GM18498 (cell line): ENCODE results near the gene RRAS.

Source experiments
- ATAC-seq: cut with Tn5 transposase; IDR thresholded peaks from one replicate; pipeline ENCODE4 v1.9.1; 2021; ENCODE audit warnings: mild to moderate bottlenecking, moderate library complexity; ENCODE audit not compliant: unreplicated experiment

The RRAS gene

GRCh38 chr19:49640113-49640898, at the start of gene RRAS:
Gene RRAS, minus strand, starts transcription at chr19:49640143. Its CDS starts 45 bp downstream, at chr19:49640098.
- peak; percentile 60 for ATAC-seq

DNA sequence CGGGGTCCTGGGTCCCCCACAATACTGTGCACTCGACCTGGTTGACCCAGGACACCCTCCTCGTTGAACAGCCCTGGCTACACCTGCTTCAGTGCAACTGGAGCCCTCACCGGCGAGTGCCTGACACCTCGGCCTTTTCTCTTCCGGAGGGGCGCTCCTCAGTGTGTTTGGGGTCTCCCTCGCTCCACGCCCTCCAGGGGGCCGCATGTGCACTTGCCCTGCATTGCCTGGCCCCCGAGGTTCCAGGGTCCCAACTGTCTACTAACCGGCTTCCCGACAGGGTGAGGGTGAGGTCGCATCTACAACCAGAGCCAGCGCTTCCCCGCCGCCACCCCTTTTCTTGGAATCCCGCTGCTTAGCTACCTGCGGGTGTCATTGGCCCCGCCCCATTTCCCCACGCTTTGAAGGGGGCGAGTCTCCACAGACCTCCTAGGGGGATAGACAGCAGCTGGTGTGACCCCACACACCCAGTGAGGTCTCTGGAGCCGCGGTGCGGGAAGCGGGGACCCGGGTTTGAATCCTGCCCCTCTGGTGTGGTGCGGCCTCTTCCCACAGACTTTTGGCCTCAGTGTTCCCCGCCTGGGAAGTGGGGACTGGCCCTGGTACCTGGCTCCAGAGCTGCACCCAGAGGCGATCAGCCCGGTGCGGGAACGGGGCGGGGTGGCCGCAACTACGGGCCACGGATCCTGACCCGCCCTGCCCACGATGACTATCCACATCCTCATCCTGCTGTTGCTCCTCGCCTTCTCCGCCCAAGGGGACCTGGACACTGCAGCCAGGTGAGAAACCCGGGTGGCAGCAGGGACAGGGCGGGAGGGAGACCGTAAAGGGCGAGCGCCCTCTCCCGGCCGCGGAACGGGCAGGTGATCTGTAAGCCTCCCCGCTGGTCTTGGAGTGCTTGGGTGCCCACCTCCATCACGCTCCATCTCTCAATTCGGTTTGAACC, 49.5 kb upstream of the RRAS start, which contains the start of gene ADM5:
Gene ADM5, plus strand, starts transcription at position 462 of the 946 bp plus-strand sequence. Its CDS starts 244 bp downstream, at position 706.
- ATAC-seq, result no peak

GRCh38 chr19:49688531-49689132, 48.7 kb upstream of the RRAS start:
- ATAC-seq, result no peak

GRCh38 chr19:49687566-49688316, 47.8 kb upstream of the RRAS start:
- no peak for ATAC-seq

GRCh38 chr19:49687150-49687549, 47.2 kb upstream of the RRAS start:
- ATAC-seq, result no peak

GRCh38 chr19:49686503-49687088, 46.7 kb upstream of the RRAS start:
- ATAC-seq, result no peak

DNA sequence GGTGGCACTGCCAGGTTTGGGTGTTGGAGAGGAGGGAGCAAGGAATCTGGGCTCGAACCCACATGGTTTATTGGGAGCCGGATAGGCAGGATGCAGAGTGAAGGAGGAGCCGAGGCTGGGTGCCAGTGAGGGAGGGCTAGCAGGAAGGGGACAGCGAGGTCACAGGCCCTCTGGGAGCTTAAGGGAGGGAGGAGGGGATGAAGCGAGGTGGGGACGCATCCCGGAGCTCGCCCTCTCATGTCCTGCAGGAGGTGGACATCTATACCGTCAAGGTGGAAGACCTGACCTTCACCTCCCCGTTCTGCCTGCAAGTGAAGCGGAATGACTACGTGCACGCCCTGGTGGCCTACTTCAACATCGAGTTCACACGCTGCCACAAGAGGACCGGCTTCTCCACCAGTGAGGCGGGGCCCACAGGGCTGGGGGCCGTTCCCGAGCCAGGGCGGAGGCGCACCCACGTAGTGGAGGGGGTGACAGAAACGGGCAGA, 45.9 kb upstream of the RRAS start:
- ATAC-seq, result no peak

DNA sequence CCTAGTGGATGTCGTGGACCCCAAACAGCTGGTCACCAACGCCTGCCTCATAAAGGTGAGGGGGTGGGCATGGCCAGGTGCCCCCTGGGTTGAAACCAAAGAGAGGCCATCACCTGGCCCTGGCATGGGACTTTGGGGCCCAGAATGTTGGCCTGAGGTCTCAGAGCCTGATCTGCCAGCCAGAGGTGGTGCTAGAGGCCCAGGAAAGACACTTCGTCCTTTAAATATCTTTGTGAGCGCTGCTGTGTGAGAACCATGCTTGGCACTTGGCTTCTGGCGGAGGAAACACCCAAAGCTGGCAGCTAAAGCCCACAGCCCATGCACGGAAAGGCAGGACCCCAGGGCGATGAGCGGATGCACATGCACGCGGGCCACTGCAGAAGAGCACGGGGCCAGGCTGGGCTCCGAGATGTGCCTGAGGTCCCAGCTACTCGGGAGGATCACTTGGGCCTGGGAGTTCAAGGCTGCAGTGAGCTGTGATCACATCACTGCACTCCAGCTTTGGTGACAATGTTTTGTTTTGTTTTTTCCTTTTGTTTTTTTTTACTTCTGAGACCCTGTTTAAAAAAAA, 45.1 kb upstream of the RRAS start:
- ATAC-seq, result no peak

DNA sequence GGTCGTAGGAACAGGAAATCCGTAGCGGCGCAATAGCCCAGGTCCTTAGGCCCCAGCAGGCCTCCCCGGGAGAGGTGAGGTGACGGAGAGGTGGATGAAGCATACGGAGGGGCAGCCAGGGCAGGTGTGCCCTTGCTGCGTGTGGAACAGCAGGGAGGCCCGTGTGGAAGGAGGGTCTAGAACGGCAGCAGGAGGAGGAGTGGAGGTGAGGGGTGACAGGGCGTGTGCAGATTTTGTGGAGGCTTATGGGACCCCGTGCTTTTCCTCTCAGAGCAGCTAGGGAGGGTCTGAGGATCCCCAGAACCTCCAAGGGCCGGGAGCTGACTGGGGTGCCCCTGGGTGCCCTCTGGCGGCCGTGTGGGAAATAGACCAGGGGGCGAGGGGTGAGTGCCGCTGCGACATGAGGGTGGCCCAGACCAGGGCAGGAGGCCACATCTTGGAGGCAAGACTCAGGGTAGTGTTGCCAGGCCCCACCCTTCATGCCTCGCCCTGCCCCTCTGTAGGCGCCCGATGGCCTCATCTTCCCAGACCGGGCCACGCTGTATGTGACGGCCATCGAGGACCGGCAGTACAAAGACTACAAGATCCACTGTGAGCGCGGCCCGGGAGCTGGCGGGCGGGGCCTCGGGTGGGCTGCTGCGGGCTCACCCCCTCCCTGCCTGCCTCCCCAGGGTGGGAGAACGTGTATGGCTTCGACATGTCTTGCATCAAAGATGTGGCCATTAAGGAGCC, 44.5 kb upstream of the RRAS start:
- ATAC-seq, result no peak

DNA sequence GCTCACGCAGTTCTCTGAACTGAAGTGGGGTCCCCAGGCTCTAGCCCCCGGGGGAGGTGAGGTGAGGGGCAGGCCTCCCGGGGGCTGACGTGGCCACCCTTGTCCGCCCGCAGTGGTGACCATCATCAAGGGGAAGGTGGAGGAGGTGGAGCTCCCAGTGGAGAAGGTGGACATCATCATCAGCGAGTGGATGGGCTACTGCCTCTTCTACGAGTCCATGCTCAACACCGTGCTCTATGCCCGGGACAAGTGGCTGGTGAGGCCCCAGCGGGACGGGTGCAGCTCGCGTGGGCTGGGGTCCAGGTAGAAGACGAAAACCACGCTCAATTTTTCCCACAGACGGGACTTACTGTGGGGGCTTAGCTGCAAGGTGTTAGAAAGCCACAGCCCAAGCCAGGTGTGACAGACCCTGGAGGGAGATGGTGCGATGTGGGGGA, 43.9 kb upstream of the RRAS start:
- no peak for ATAC-seq

GRCh38 chr19:49682274-49682673, 42.3 kb upstream of the RRAS start:
- ATAC-seq, result no peak

- ATAC-seq, result no peak
Observed at GRCh38 chr19:49681830-49682229, 41.9 kb upstream of the RRAS start.

DNA sequence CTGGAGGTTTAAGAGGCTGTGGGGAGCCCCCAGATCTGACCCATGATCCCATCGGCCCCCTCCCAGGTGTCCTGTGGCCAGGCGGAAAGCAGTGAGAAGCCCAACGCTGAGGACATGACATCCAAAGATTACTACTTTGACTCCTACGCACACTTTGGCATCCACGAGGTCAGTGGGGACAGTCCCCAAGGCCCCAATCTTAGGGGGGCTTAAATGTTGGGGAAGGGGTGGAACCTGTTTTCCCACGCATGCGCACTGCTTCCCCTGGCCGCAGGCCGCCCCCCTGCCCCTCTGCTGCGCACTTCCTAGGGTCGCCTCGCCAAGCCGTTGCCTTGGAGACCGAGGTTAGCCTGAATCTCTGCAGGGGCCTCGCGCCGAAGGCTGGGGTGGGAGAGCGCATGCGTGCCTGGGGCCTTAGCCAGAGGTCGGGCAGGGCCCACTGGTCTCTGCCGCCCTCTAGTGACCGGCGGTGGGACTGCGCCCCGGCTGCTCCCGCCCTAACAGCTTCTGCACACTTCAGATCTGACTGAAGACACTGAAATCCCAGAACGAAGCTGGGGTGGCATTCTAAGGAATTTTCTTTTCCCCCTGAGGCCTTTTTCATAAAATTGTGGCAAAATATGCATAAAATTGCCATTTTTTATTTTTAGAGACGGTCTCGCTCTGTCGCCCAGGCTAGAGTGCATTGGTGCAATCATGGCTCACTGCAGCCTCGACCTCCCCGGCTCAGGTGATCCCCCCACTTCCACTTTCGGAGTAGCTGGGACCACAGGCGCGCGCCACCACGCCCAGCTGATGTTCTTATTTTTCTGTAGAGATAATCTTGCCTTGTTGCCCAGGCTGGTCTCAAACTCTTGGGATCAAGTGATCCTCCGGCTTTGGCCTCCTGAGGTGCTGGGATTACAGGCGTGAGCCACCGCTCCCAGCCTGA, 40.7 kb upstream of the RRAS start:
- ATAC-seq, result no peak

GRCh38 chr19:49679771-49680413, 39.9 kb upstream of the RRAS start:
- no peak for ATAC-seq

GRCh38 chr19:49678985-49679770, 39.2 kb upstream of the RRAS start:
- no peak for ATAC-seq

- ATAC-seq, result no peak
Observed at GRCh38 chr19:49677901-49678674, 38.1 kb upstream of the RRAS start.
